GM23248 (cell line): ENCODE results near the gene GPR18.

Experiments
- EZH2 ChIP-seq: fragments of 200-600 bp; sonication (generic); IDR thresholded peaks from 2 replicates; pipeline ENCODE4 v1.6.1; 2018; ENCODE audit warnings: antibody characterized with exemption, mild to moderate bottlenecking; ENCODE audit not compliant: insufficient read depth, poor library complexity, severe bottlenecking
- EZH2phosphoT487 ChIP-seq: fragments of 200-600 bp; sonication (generic); IDR thresholded peaks from 2 replicates; pipeline ENCODE4 v1.6.1; 2018; ENCODE audit warnings: antibody characterized with exemption, moderate library complexity, mild to moderate bottlenecking, low read depth; ENCODE audit not compliant: insufficient read depth

DNA sequence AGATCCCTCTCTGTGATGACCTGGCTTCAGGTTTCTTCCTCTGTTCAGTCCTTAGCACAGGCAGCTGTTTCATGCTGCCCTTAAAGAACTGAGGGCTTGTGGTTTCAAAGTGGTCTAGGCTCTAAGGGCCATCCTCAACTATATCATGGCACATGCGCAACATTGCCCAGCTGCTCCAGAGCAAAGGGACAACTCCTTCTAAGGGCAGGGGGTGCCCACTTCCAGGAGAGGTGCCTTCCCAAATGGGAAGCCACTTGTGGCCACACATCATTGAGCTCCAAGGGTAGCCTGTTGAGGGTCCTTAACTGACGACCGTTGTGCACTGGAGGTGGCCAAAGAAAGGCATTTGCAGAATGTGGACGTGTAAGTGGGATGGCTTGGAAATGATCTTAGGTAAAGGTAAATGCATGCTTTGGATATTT lies 41.8 kb upstream of the GPR18 start:
- TF ChIP-seq EZH2 (no peak), EZH2phosphoT487 (no peak)
